GM23338 (cell line): ENCODE measurements around the gene TSPAN33.

Source experiments
- EZH2phosphoT487 ChIP-seq: fragments of 200-600 bp; sonication (generic); IDR thresholded peaks from one replicate; pipeline ENCODE4 v1.8.1; 2018; ENCODE audit warnings: antibody characterized with exemption; ENCODE audit not compliant: unreplicated experiment
- TF ChIP-seq, protein P1 (sequence below), 2 experiments: fragments of 200-600 bp in 1 of 2; sonication (generic) in 1 of 2; conservative IDR thresholded peaks; 2 replicates each; pipeline versions ENCODE4 v1.5.1 to v1.6.1; 2016 to 2017; ENCODE audit warnings: antibody characterized with exemption in 2 of 2, low read depth in 2 of 2, mild to moderate bottlenecking in 2 of 2, moderate library complexity in 1 of 2
- TF ChIP-seq, protein P2 (sequence below): IDR thresholded peaks from one replicate; pipeline ENCODE4 v1.6.1; 2018; ENCODE audit warnings: antibody characterized with exemption; ENCODE audit not compliant: unreplicated experiment

DNA sequence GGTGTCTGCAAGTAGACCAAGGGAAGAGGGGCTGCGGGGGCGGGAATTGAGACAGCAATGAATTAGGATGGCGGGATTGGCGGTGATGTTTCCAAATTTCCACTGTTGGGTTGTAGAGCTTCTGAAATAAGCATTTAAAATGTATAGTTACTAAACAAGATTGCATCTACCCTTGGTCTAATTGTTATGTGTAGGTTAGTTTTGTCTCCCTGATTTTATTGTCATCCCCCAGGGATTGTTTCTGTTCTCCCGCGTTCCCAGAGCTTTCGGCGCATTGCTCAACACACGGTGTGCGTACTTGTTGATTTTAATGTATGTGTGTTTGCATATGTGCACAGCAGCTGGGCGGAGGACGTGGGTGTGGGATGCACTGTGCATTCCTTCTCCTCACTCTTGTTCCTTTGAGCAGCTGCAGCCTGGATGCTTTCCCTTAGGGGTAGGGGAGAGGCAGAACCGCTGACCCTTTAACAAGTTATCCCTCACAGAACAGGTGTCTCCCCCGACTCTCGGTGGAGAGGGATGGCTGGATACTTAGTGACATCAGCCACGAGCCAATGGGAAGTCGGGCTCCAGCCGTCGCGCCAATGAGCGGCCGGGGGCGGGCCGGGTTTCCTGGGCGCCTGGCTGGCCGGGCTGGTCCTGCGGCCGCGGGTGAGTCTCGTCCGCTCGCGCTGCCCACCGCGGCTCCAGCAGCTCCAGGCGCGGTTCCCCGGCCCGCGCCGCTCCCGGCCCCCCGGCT is at the start of gene TSPAN33:
- TF ChIP-seq, protein P1, sequence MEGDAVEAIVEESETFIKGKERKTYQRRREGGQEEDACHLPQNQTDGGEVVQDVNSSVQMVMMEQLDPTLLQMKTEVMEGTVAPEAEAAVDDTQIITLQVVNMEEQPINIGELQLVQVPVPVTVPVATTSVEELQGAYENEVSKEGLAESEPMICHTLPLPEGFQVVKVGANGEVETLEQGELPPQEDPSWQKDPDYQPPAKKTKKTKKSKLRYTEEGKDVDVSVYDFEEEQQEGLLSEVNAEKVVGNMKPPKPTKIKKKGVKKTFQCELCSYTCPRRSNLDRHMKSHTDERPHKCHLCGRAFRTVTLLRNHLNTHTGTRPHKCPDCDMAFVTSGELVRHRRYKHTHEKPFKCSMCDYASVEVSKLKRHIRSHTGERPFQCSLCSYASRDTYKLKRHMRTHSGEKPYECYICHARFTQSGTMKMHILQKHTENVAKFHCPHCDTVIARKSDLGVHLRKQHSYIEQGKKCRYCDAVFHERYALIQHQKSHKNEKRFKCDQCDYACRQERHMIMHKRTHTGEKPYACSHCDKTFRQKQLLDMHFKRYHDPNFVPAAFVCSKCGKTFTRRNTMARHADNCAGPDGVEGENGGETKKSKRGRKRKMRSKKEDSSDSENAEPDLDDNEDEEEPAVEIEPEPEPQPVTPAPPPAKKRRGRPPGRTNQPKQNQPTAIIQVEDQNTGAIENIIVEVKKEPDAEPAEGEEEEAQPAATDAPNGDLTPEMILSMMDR (conservative IDR thresholded peaks at IDR 0.05; ENCODE audit: low read depth in 2 of 2): no peak
- no peak for TF ChIP-seq EZH2phosphoT487
- TF ChIP-seq, protein P2, sequence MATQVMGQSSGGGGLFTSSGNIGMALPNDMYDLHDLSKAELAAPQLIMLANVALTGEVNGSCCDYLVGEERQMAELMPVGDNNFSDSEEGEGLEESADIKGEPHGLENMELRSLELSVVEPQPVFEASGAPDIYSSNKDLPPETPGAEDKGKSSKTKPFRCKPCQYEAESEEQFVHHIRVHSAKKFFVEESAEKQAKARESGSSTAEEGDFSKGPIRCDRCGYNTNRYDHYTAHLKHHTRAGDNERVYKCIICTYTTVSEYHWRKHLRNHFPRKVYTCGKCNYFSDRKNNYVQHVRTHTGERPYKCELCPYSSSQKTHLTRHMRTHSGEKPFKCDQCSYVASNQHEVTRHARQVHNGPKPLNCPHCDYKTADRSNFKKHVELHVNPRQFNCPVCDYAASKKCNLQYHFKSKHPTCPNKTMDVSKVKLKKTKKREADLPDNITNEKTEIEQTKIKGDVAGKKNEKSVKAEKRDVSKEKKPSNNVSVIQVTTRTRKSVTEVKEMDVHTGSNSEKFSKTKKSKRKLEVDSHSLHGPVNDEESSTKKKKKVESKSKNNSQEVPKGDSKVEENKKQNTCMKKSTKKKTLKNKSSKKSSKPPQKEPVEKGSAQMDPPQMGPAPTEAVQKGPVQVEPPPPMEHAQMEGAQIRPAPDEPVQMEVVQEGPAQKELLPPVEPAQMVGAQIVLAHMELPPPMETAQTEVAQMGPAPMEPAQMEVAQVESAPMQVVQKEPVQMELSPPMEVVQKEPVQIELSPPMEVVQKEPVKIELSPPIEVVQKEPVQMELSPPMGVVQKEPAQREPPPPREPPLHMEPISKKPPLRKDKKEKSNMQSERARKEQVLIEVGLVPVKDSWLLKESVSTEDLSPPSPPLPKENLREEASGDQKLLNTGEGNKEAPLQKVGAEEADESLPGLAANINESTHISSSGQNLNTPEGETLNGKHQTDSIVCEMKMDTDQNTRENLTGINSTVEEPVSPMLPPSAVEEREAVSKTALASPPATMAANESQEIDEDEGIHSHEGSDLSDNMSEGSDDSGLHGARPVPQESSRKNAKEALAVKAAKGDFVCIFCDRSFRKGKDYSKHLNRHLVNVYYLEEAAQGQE: no peak
